Fibroblast of skin of right quadriceps (primary cell): Measurements from ENCODE around the gene ACAN.

Source experiments
- DNase-seq: peaks from one replicate; pipeline ENCODE4 v3.0.0-alpha.2; 2013

The ACAN gene

GRCh38 chr15:88803241-88803919 is at the start of gene ACAN:
TSS of gene ACAN (plus strand) at chr15:88803436. CDS start at chr15:88836207, 32,771 bp downstream.
- DNase-seq: no peak

GRCh38 chr15:88756521-88756920 is 46.7 kb upstream of the ACAN start:
- no peak for DNase-seq

- no peak for DNase-seq
Observed at GRCh38 chr15:88756921-88757320, 46.3 kb upstream of the ACAN start.

- no peak for DNase-seq
Observed at GRCh38 chr15:88759872-88760271, 43.4 kb upstream of the ACAN start.

- no peak for DNase-seq
Observed at GRCh38 chr15:88764448-88764847, 38.8 kb upstream of the ACAN start.

- DNase-seq: no peak
Observed at GRCh38 chr15:88765212-88765611, 38.0 kb upstream of the ACAN start.

GRCh38 chr15:88769161-88769971 is 33.9 kb upstream of the ACAN start:
- peak; percentile 24 for DNase-seq

- no peak for DNase-seq
Observed at GRCh38 chr15:88775776-88776175, 27.5 kb upstream of the ACAN start.

GRCh38 chr15:88776646-88777045 is 26.6 kb upstream of the ACAN start:
- no peak for DNase-seq

GRCh38 chr15:88779944-88780343 is 23.3 kb upstream of the ACAN start:
- DNase-seq: no peak

- DNase-seq: no peak
Observed at GRCh38 chr15:88782465-88782864, 20.8 kb upstream of the ACAN start.

GRCh38 chr15:88785217-88785616 is 18.0 kb upstream of the ACAN start:
- no peak for DNase-seq

GRCh38 chr15:88788036-88788435 is 15.2 kb upstream of the ACAN start:
- DNase-seq: no peak

- DNase-seq: no peak
Observed at GRCh38 chr15:88788816-88789215, 14.4 kb upstream of the ACAN start.

GRCh38 chr15:88790486-88790885 is 12.8 kb upstream of the ACAN start:
- no peak for DNase-seq

- no peak for DNase-seq
Observed at GRCh38 chr15:88791637-88792036, 11.6 kb upstream of the ACAN start.

GRCh38 chr15:88792342-88793282 is 10.6 kb upstream of the ACAN start:
- no peak for DNase-seq

GRCh38 chr15:88794001-88794400 is 9.2 kb upstream of the ACAN start:
- no peak for DNase-seq

GRCh38 chr15:88797663-88798339 is 5.4 kb upstream of the ACAN start:
- peak; percentile 23 for DNase-seq

- DNase-seq: no peak
Observed at GRCh38 chr15:88799341-88799740, 3.9 kb upstream of the ACAN start.

GRCh38 chr15:88800026-88800425 is 3.2 kb upstream of the ACAN start:
- peak; percentile 60 for DNase-seq

GRCh38 chr15:88800738-88801137 is 2.5 kb upstream of the ACAN start:
- no peak for DNase-seq
